Fibroblast of the aortic adventitia (primary cell): ENCODE measurements around the gene FAM181A. TPM values are rescaled to one million over a fixed set of nuclear protein-coding genes. Genes with fewer than 3 reads are reported as not detected.

Experiments
- DNase-seq: peaks from one replicate; pipeline ENCODE4 v3.0.0-alpha.2; 2010; ENCODE audit warnings: low read depth
- H3K4me3 ChIP-seq: 2 replicates; pipeline ENCODE4 v1.5.1; 2011; ENCODE audit warnings: low read depth, mild to moderate bottlenecking, control low read depth, low read length, moderate library complexity
- CTCF ChIP-seq: IDR thresholded peaks from 2 replicates; pipeline ENCODE4 v1.5.1; 2011; ENCODE audit warnings: mild to moderate bottlenecking, low read length, control low read depth, inconsistent platforms; ENCODE audit not compliant: insufficient read depth
- total RNA-seq: library from RNA; depleted of rRNA; stranded (reverse); fragments of >200 nt; gene quantifications from 2 replicates; pipeline ENCODE4 v1.2.3, GENCODE V29; 2012; ENCODE audit warnings: low replicate concordance

Gene FAM181A
- total RNA-seq, 1 donor, result not detected

- H3K4me3 ChIP-seq, result no peak overlapping the region
- DNase-seq, result no peak
- TF ChIP-seq CTCF, result no peak
These were observed 9.8 kb downstream of the FAM181A start for GRCh38 chr14:93936926-93937325.

- no peak for DNase-seq
- no peak overlapping the region for H3K4me3 ChIP-seq
- no peak for TF ChIP-seq CTCF
These were observed 10.4 kb downstream of the FAM181A start for GRCh38 chr14:93937519-93937918.

GRCh38 chr14:93938751-93939303 lies 11.7 kb downstream of the FAM181A start:
- no peak for DNase-seq
- no peak for TF ChIP-seq CTCF
- no peak overlapping the region for H3K4me3 ChIP-seq

GRCh38 chr14:93939304-93940229 lies 12.4 kb downstream of the FAM181A start:
- DNase-seq, result peak; percentile 66
- H3K4me3 ChIP-seq, result peak overlapping the region; percentile 28

GRCh38 chr14:93940437-93940836 lies 13.3 kb downstream of the FAM181A start:
- no peak for DNase-seq
- H3K4me3 ChIP-seq, result no peak overlapping the region
- TF ChIP-seq CTCF, result no peak

More at GRCh38 chr14:93939304-93940229, 12.4 kb downstream of the FAM181A start:
- TF ChIP-seq CTCF, result peak; percentile 66

- peak; percentile 13 for DNase-seq
- H3K4me3 ChIP-seq, result no peak overlapping the region
- no peak for TF ChIP-seq CTCF
These were observed 14.3 kb downstream of the FAM181A start for GRCh38 chr14:93941293-93941910.
